Urothelium cell line (cell line): ENCODE results near the gene VENTX.

ENCODE experiments used
- DNase-seq: peaks from one replicate; pipeline ENCODE4 v3.0.0; 2011; ENCODE audit warnings: low spot score, mixed read lengths
- FAIRE-seq: peaks from 2 replicates; lab custom pipeline; 2011; peaks lifted over from hg19 to GRCh38; lab: Jason Lieb, UNC

VENTX gene

GRCh38 chr10:133270773-133271297 lies 33.2 kb downstream of the VENTX start:
- DNase-seq: no peak
- FAIRE-seq: no peak

GRCh38 chr10:133271521-133272300 lies 34.1 kb downstream of the VENTX start:
- FAIRE-seq (no peak), DNase-seq (no peak)

GRCh38 chr10:133272301-133272963 lies 34.8 kb downstream of the VENTX start:
- DNase-seq: no peak
- FAIRE-seq: no peak

- FAIRE-seq: no peak
Observed at GRCh38 chr10:133272964-133273420, 35.3 kb downstream of the VENTX start.

GRCh38 chr10:133273534-133274143 lies 36.0 kb downstream of the VENTX start:
- no peak for DNase-seq
- FAIRE-seq: no peak

More at GRCh38 chr10:133272964-133273420, 35.3 kb downstream of the VENTX start:
- DNase-seq: no peak

- FAIRE-seq (no peak), DNase-seq (no peak)
Observed at GRCh38 chr10:133274751-133275683, 37.4 kb downstream of the VENTX start.

- FAIRE-seq: no peak
- DNase-seq: no peak
Observed at GRCh38 chr10:133275684-133276092, 38.0 kb downstream of the VENTX start.

- no peak for DNase-seq
- FAIRE-seq: no peak
Observed at GRCh38 chr10:133276100-133276434, 38.4 kb downstream of the VENTX start.

- DNase-seq: no peak
- no peak for FAIRE-seq
Observed at GRCh38 chr10:133276435-133277201, 39.0 kb downstream of the VENTX start, which contains the start of gene ADAM8. Gene ADAM8 (minus strand): TSS chr10:133276868. CDS start chr10:133276817, 51 bp downstream.

GRCh38 chr10:133277277-133277992 lies 39.8 kb downstream of the VENTX start:
- DNase-seq (no peak), FAIRE-seq (no peak)

GRCh38 chr10:133277993-133278576 lies 40.4 kb downstream of the VENTX start:
- DNase-seq (no peak), FAIRE-seq (no peak)

GRCh38 chr10:133278577-133279265 lies 41.1 kb downstream of the VENTX start:
- FAIRE-seq (no peak), DNase-seq (no peak)

GRCh38 chr10:133279326-133280226 lies 41.9 kb downstream of the VENTX start:
- no peak for FAIRE-seq
- DNase-seq: no peak

GRCh38 chr10:133280391-133281059 lies 42.9 kb downstream of the VENTX start:
- DNase-seq: no peak
- no peak for FAIRE-seq

GRCh38 chr10:133281084-133281483 lies 43.4 kb downstream of the VENTX start:
- no peak for FAIRE-seq
- no peak for DNase-seq

- DNase-seq (no peak), FAIRE-seq (no peak)
Observed at GRCh38 chr10:133281628-133282372, 44.1 kb downstream of the VENTX start.
